Transverse colon (tissue), 4 donors: ENCODE results near the gene IER2.
"Not testable (repeated sequence)": the region's sequence is repeated elsewhere in the genome, so short reads cannot be mapped to it uniquely, and the experiment has no call there.

ENCODE experiments used
- CTCF ChIP-seq, 5 experiments: fragments of 200-600 bp in 3 of 5; fragments of 450-650 bp in 2 of 5; sonication (generic) in 3 of 5; IDR thresholded peaks; 1 replicate in 2 of 5; 2 replicates in 3 of 5; pipeline ENCODE4 v1.5.1; 2016 to 2017; ENCODE audit warnings: antibody characterized with exemption in 5 of 5, inconsistent platforms in 3 of 5, mild to moderate bottlenecking in 2 of 5, moderate library complexity in 1 of 5
- EP300 ChIP-seq: sonication (generic); formaldehyde crosslinking; IDR thresholded peaks from one replicate; pipeline ENCODE4 v1.6.1; 2017; ENCODE audit warnings: antibody characterized with exemption, low read depth
- POLR2A ChIP-seq: fragments of 450-650 bp; IDR thresholded peaks from one replicate; pipeline ENCODE4 v1.6.1; 2016; ENCODE audit warnings: antibody characterized with exemption, mild to moderate bottlenecking, moderate library complexity
- POLR2AphosphoS5 ChIP-seq, 3 donors: sonication (generic); formaldehyde crosslinking; IDR thresholded peaks; one replicate each; pipeline ENCODE4 v1.6.1; 2016; ENCODE audit warnings: antibody characterized with exemption in 3 of 3

- TF ChIP-seq CTCF (IDR thresholded peaks at IDR 0.05); POLR2AphosphoS5 (IDR thresholded peaks at IDR 0.05); EP300; POLR2A: not testable (repeated sequence)
These were observed 1.0 kb upstream of the IER2 start for GRCh38 chr19:13149173-13149627.
